ENCODE data around the gene ID4.

GRCh38 chr6:19844689-19845088 is 7.5 kb downstream of the ID4 start:
- TF ChIP-seq CTCF (IDR thresholded peaks at IDR 0.05; ENCODE audit: low read length) (no peak), EZH2 (IDR thresholded peaks at IDR 0.05; ENCODE audit: borderline replicate concordance, low read length) (no peak)

All from OCI-LY1 (cell line).